NCI-H2196 (cell line): ENCODE results near the gene SERPIND1.
"Not testable (repeated sequence)": the region's sequence is repeated elsewhere in the genome, so short reads cannot be mapped to it uniquely, and the experiment has no call there.

Experiments used
- DNase-seq: peaks from one replicate; lab custom pipeline; 2025; ENCODE audit not compliant: unreplicated experiment; lab: John Stamatoyannopoulos, UW

The SERPIND1 gene

DNA sequence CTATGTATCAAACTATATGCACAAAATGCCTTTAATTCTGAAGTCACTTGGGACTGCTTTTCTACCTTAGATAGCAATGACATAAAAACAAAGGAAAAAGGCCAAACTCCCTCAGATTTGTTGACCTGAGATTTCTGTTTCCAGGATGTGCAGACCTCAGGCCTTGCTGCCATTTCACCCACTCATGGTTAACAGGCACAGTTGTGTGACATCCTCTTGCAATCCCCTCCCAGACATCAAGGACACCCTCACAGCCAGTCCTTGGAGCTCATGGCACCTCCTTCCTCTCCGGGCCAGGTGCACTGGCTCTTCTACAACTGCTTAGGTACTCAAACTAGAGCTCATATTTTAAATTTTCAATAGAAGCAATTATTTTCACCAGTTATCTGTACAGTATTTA lies 37.3 kb downstream of the SERPIND1 start:
- DNase-seq = no peak

DNA sequence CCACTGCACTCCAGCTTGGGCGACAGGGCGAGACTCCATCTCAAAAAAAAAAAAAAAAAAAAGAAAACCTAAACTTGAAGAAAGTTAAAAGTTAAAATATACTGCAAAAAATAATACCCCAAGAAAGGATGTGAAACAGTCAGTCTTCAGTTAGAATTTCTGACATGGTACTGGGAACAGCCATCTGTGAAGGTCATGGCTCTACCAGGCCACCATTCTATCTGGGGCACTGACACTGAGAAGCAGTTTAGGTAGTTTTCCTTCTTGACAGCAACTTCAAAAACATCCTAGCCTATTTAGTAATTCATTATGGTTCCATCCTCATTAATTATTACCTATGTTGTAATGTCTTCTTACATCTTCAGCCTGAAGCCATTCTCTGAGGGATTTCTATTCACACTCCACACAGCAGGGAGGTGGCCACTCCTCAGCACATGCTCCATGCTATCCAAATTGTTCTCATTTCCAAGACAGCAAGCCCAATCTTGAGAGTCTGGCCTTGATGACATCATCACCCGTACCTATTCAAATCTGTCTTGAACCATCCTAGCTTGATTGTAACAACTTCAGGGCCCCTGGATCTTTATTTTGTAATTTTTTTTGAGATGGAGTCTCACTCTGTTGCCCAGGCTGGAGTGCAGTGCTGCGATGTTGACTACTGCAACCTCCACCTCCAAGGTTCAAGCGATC lies 38.2 kb downstream of the SERPIND1 start:
- DNase-seq = no peak

- no peak for DNase-seq
These were observed 39.1 kb downstream of the SERPIND1 start for GRCh38 chr22:20813056-20813455.

GRCh38 chr22:20814221-20814808 lies 40.4 kb downstream of the SERPIND1 start:
- no peak for DNase-seq

DNA sequence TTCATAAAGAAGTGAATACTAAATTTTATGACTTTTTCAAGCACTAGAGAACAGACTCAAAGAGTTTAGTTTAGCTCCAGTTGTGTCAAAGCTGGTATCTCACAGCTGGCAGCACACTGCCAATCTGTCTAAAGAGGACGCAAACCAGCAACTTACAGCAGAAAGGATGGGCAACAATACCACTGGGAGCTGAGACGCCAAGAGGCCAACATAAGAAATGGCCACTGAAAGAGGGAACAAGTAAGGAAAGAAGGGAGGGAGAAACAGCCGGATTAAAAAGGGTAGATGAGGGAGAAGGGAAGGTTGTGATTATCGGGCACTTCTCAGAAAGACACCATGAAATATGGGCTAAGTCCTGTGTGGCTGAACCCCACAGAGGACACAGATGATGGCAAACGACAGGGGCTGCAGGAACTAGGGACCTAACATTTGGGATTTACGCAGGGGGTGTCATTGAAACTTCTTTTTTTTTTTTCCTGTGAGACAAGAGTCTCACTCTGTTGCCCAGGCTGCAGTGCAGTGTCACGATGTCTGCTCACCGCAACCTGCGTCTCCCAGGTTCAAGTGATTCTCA lies 41.7 kb downstream of the SERPIND1 start:
- DNase-seq = no peak

- DNase-seq = no peak
These were observed 42.6 kb downstream of the SERPIND1 start for GRCh38 chr22:20816559-20816958.

DNA sequence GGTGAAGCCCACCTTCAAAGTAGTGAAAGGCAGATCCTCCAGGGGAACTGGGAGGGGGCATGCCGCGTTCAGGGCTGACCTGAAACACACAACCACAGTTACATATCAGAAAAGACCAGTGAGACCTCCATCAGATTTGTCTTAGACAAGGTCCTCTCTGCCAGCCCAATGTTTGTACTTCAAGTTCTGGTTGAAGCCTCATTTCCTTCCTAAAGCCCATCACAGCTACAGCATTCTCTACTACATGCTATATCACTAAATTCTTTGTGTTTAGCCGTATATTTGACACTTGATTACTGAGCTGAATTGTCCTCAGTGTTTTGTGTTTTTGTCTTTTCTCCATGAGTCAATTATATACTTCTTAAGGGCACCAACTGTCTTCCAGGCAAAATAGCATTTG lies 44.6 kb downstream of the SERPIND1 start:
- no peak for DNase-seq

GRCh38 chr22:20819471-20819870 lies 45.6 kb downstream of the SERPIND1 start:
- DNase-seq = no peak

GRCh38 chr22:20821717-20822239 lies 47.9 kb downstream of the SERPIND1 start:
- DNase-seq = not testable (repeated sequence)

- DNase-seq = no peak
These were observed 48.3 kb downstream of the SERPIND1 start for GRCh38 chr22:20822240-20822639.

DNA sequence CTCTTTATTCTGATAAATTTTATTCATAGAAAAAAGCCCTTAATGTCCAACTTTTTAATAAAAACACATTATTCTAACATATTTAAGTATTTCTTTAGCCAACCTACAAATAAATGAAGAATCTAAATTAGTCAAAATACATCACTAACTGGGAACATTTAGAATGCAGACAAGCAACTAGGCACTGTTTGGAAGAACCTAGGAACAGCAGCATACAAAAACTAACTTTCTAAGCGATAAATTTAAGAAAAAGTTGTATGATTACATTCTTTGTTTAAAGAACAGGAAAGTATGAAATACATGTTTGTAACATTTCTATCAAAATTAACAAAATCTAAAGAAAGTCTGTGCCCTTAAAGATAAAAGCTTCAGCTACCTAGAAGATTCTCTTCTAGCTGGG lies 49.4 kb downstream of the SERPIND1 start:
- DNase-seq = no peak

DNA sequence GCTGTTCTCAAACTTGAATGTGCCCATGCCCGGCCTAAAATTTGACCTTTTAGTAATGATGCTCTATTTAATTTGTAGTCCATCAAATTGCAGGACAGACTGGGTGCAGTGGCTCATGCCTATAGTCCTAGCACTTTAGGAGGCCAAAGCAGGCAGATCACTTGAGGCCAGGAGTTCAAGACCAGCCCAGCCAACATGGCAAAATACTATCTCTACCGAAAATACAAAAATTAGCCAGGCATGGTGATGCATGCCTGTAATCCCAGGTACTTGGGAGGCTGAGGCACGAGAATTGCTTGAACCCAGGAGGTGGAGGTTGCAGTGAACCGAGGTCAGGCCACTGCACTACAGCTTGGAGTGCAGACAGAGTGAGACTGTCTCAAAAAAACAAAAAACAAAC lies 51.3 kb downstream of the SERPIND1 start:
- not testable (repeated sequence) for DNase-seq

GRCh38 chr22:20825624-20826023 lies 51.7 kb downstream of the SERPIND1 start:
- DNase-seq = no peak

- DNase-seq = not testable (repeated sequence)
These were observed 52.6 kb downstream of the SERPIND1 start for GRCh38 chr22:20826373-20827152.

GRCh38 chr22:20829491-20830134 lies 55.7 kb downstream of the SERPIND1 start:
- DNase-seq = no peak

DNA sequence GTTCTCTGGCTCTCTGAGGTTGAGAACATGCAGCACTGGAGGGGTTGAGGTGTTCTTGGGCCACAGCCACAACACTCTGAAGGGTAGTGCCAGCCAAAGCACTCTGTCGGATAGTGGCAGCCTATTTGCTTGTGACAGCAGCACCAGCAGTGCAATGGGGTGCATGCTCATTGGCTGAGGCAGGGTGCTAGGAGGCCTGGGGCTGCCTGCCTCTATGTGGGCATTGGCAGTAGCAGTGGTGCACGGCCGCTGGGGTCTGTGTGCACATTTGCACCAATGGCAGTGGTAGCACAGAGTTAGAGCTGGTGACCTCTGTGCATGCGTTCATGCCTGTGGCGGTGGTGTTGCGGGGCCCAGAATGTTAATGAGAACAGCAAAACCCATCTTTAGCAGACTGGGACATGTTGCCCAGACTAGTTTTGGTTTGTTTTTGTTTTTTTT lies 59.3 kb downstream of the SERPIND1 start:
- no peak for DNase-seq

DNA sequence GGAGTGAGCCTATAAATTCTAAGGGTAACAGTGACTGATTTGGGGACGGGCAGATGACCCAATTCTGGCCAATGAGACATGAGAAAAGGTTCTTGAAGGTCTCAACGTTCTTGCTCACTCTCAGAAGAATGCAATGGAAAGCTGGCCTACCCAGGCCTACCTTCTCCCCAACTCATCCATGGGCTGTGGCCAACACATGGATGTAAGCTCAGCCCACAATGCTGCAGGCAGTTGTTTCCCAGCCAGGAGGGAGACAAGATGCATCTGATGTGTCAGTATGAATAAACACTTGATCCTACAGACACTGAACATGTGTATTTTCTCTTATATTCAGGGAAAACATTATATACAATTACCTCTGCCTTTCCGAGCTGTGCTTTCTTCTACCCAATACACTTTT lies 60.3 kb downstream of the SERPIND1 start:
- DNase-seq = no peak

DNA sequence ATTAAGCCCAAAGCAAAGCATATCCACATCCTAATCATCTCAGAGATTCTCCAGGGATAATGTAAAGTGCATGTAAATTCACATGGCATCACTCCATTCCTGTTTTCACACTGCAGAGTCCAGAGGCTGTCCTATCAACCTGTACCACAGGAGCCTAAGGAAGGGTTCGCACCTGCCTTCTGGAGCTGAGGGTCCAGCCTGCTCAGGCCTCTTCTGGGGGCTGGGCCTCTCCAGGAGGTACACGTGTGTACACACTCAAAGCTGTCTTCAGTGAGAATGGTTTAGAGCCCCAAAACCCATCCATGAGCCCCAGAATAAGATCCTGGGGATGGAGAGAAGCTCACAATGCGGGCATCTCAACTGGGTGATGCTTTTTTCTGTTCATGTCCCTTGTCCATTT lies 60.8 kb downstream of the SERPIND1 start:
- no peak for DNase-seq
